ENCODE data around the gene TMEM94. TPM values are rescaled to one million over a fixed set of nuclear protein-coding genes. Genes with fewer than 3 reads are reported as not detected.

TMEM94 gene
- total and polyA plus RNA-seq, 2 of the 8 experiments (the other 6 are each of a cell fraction or from before 2014, with no cell fraction given): 54.8 to 69.9 TPM

DNA sequence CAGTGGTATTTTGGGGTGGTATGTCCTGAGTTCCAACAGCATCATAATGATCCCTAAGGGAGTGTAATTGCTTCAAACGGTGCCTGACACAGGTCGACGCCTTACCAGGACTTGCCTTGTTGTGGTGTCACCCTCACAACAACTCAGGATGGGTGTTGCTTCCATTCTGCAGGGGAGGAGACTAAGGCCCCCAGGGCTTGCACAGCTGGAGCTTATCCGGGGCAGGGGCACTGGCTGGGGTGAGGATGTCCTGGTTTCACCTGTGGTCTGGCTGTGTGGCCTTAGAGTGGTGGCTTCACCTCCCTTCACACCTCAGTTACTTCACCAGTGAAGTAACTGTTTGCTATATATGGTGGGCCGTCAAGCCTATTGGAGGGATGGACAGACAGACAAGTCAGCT is 92.4 kb downstream of the TMEM94 start:
- H3K4me1 ChIP-seq (replicated peaks in 1 of 4; ENCODE audit: control insufficient read depth in 3 of 4, insufficient read depth in 4 of 4, low read length in 3 of 4): peaks cover 10 to 25% (median 16%) of the 10 kb centered on the region in 4 experiments
- H4K91ac ChIP-seq (replicated peaks; ENCODE audit: insufficient read length, low read length): peak overlapping the region; percentile 85
- no peak overlapping the region for H3K56ac ChIP-seq (replicated peaks; ENCODE audit: insufficient read length, low read depth, low read length)
- no peaks in the 10 kb centered on the region for H3K36me3 ChIP-seq (ENCODE audit: control insufficient read depth in 2 of 4, insufficient read depth in 4 of 4, low read length in 3 of 4)
- H2BK120ac ChIP-seq (replicated peaks; ENCODE audit: low read depth, low read length): peak overlapping the region; percentile 47
- peak overlapping the region in 2 of 4 experiments; percentile 28 to 60; a peak in 3 of 8 replicates for H3K4me3 ChIP-seq (ENCODE audit: extremely low read depth in 1 of 4, insufficient read depth in 2 of 4, low read depth in 3 of 4, low read length in 4 of 4)
- no peaks in the 10 kb centered on the region; the same call in 1 of the 2 replicates for H3K79me1 ChIP-seq (ENCODE audit: low read depth, low read length)
- peak overlapping the region; percentile 68 for H2BK12ac ChIP-seq (ENCODE audit: low read depth, low read length)
- H3K4me2 ChIP-seq (ENCODE audit: insufficient read depth in 1 of 2, low read depth in 2 of 2, low read length in 2 of 2): peak overlapping the region; percentile 48 to 87
- H3K23me2 ChIP-seq (ENCODE audit: low read depth, low read length): peaks cover 1% of the 10 kb centered on the region; the same call in 1 of the 2 replicates
- peak overlapping the region; percentile 75 for H3K4ac ChIP-seq (replicated peaks; ENCODE audit: insufficient read length, low read depth, low read length)
- 84% methylated on average over 5 of the region's 5 CpGs; no CpG with 5 or more reads in 1 of the 2 experiments for WGBS, 2 experiments (ENCODE audit: extremely low coverage in 1 of 2, insufficient coverage in 1 of 2, insufficient read length in 1 of 2, insufficient replicate concordance in 2 of 2, low coverage in 1 of 2, low lambda C conversion rate in 2 of 2, missing lambda C conversion rate in 1 of 2)
- no peaks in the 10 kb centered on the region for H3K9me3 ChIP-seq (ENCODE audit: insufficient read depth in 2 of 2, low read depth in 1 of 2, low read length in 1 of 2)
- no peak overlapping the region for H3K14ac ChIP-seq (ENCODE audit: insufficient read length)
- peak overlapping the region; percentile 70 for H4K5ac ChIP-seq (ENCODE audit: insufficient read length, low read depth, low read length)
- peak overlapping the region; percentile 92; the same call in 1 of the 2 replicates for H2BK15ac ChIP-seq (ENCODE audit: low read length)
- no peak for DNase-seq (ENCODE audit: low read depth in 1 of 2, low spot score in 2 of 2)
- no peaks in the 10 kb centered on the region for H4K20me1 ChIP-seq (replicated peaks in 1 of 2; ENCODE audit: control insufficient read depth in 1 of 2, insufficient read depth in 2 of 2, low read length in 2 of 2)
- TF ChIP-seq POLR2A (IDR thresholded peaks at IDR 0.05; ENCODE audit: control extremely low read depth in 1 of 2, low read depth in 2 of 2, low read length in 2 of 2) (no peak), SIRT6 (IDR thresholded peaks at IDR 0.05; ENCODE audit: low read length) (no peak), SRF (IDR thresholded peaks at IDR 0.05; ENCODE audit: low read depth, low read length) (no peak)
- TF ChIP-seq, protein P1, sequence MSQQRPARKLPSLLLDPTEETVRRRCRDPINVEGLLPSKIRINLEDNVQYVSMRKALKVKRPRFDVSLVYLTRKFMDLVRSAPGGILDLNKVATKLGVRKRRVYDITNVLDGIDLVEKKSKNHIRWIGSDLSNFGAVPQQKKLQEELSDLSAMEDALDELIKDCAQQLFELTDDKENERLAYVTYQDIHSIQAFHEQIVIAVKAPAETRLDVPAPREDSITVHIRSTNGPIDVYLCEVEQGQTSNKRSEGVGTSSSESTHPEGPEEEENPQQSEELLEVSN (IDR thresholded peaks at IDR 0.05): no peak
- no peaks in the 10 kb centered on the region for H3K27me3 ChIP-seq (replicated peaks in 1 of 4; ENCODE audit: control insufficient read depth in 3 of 4, extremely low read depth in 1 of 4, insufficient read depth in 3 of 4, low read length in 3 of 4)
- peak overlapping the region; percentile 99; the same call in 1 of the 2 replicates for H2BK5ac ChIP-seq (ENCODE audit: low read depth, low read length)
- peak overlapping the region in 1 of 4 experiments; percentile 29; a peak in 1 of 7 replicates for H3K9ac ChIP-seq (replicated peaks in 1 of 4; ENCODE audit: extremely low read depth in 1 of 4, low read depth in 3 of 4, low read length in 3 of 4)
- POLR2A ChIA-PET (ENCODE audit: partially characterized antibody): interaction anchor here (0.6 to 2.9 kb wide), 3 partner anchors 23 to 32 kb away, joined by 3 to 19 read pairs (median 3); partner anchors contain the start of genes LLGL2 and TSEN54
- H3K23ac ChIP-seq (ENCODE audit: insufficient read length): no peak overlapping the region
- 0 out of 2 replicates have a peak overlapping the region, but pooled peaks have one; percentile 87 for H3K27ac ChIP-seq (ENCODE audit: low read depth, low read length)
- H2AK5ac ChIP-seq (ENCODE audit: low read depth, low read length): peak overlapping the region; percentile 54; the same call in 1 of the 2 replicates
- CTCF ChIA-PET (ENCODE audit: partially characterized antibody): interaction anchor here (0.9 to 1.5 kb wide), 4 partner anchors 9 to 443 kb away, joined by 3 to 4 read pairs (median 4); no protein-coding TSS in a partner anchor
- 0 out of 2 replicates have a peak overlapping the region, but pooled peaks have one; percentile 55 for H2BK20ac ChIP-seq (ENCODE audit: low read length)
- no peak overlapping the region for H2AFZ ChIP-seq (ENCODE audit: low read length)
- H3K79me2 ChIP-seq (ENCODE audit: control insufficient read depth in 1 of 2, insufficient read depth in 2 of 2, low read length in 2 of 2): no peaks in the 10 kb centered on the region
- FAIRE-seq: no peak
- H3K18ac ChIP-seq (ENCODE audit: extremely low read depth, low read length): peak overlapping the region; percentile 79; the same call in 1 of the 2 replicates
- H4K8ac ChIP-seq (ENCODE audit: extremely low read depth, insufficient read depth, low read length): peak overlapping the region; percentile 76; the same call in 1 of the 2 replicates

All from H1 (cell line).